ENCODE measurements around the gene DOCK3.

DOCK3 gene

DNA sequence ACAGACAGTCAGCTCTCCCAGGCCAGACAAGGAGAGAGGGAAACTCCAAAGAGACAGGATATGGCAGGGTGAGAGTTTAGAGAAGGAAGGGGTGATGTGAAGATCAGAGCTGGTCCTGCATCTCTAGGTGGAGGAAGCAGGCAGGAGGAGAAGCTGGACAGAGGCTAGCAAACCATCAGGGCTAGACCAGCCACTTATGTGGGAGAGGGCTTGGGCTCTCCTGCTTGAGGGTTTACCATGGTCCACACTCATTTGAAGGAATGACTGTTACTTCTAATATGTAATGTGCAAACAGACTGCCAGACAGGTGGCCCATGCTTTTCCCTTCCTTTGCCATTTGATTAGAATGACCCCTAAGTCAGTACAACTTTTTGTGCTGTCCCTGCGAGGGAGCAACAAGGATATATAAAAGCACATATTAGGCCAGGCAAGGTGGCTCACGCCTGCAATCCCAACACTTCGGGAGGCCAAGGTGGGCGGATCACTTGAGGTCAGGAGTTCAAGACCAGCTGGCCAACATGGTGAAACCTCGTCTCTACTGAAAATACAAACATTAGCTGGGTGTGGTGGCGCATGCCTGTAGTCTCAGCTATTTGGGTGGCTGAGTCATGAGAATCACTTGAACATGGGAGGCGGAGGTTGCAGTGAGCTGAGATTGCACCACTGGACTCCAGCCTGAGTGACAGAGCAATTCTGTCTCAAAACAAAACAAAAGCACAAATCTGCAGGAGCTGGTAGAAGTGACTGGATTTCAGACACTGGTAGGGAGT lies 669.4 kb downstream of the DOCK3 start:
- no peak for DNase-seq
- H3K27me3 ChIP-seq (replicated peaks; ENCODE audit: insufficient read depth, low read length) = no peaks in the 10 kb centered on the region
- H3K79me2 ChIP-seq (ENCODE audit: low read length) = no peaks in the 10 kb centered on the region
- TF ChIP-seq, protein P1, sequence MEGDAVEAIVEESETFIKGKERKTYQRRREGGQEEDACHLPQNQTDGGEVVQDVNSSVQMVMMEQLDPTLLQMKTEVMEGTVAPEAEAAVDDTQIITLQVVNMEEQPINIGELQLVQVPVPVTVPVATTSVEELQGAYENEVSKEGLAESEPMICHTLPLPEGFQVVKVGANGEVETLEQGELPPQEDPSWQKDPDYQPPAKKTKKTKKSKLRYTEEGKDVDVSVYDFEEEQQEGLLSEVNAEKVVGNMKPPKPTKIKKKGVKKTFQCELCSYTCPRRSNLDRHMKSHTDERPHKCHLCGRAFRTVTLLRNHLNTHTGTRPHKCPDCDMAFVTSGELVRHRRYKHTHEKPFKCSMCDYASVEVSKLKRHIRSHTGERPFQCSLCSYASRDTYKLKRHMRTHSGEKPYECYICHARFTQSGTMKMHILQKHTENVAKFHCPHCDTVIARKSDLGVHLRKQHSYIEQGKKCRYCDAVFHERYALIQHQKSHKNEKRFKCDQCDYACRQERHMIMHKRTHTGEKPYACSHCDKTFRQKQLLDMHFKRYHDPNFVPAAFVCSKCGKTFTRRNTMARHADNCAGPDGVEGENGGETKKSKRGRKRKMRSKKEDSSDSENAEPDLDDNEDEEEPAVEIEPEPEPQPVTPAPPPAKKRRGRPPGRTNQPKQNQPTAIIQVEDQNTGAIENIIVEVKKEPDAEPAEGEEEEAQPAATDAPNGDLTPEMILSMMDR (IDR thresholded peaks at IDR 0.05; ENCODE audit: low read length) = no peak
- TF ChIP-seq EZH2phosphoT487 (IDR thresholded peaks at IDR 0.05; ENCODE audit: low read length) = no peak
- TF ChIP-seq EZH2 (optimal IDR thresholded peaks at IDR 0.05; ENCODE audit: low read depth, low read length) = no peak
- no peak overlapping the region for H2AFZ ChIP-seq (ENCODE audit: low read length)
- no peaks in the 10 kb centered on the region for H3K4me1 ChIP-seq (ENCODE audit: low read length)
- H3K9ac ChIP-seq (ENCODE audit: low read length) = no peak overlapping the region
- H3F3A ChIP-seq (ENCODE audit: insufficient read depth, low read length) = no peaks in the 10 kb centered on the region
- no peak overlapping the region for H3K4me2 ChIP-seq (ENCODE audit: low read depth, low read length)
- no peak overlapping the region for H3K4me3 ChIP-seq (ENCODE audit: low read length)
- H3K36me3 ChIP-seq (replicated peaks; ENCODE audit: insufficient read depth, low read length) = no peaks in the 10 kb centered on the region
- H3K27ac ChIP-seq (ENCODE audit: low read length) = no peak overlapping the region
- H4K20me1 ChIP-seq (ENCODE audit: insufficient read depth, low read length) = no peaks in the 10 kb centered on the region
- no peaks in the 10 kb centered on the region for H3K9me3 ChIP-seq (replicated peaks; ENCODE audit: insufficient read depth, low read length)
- H3K9me2 ChIP-seq (replicated peaks; ENCODE audit: insufficient read depth, low read length) = no peaks in the 10 kb centered on the region

DNA sequence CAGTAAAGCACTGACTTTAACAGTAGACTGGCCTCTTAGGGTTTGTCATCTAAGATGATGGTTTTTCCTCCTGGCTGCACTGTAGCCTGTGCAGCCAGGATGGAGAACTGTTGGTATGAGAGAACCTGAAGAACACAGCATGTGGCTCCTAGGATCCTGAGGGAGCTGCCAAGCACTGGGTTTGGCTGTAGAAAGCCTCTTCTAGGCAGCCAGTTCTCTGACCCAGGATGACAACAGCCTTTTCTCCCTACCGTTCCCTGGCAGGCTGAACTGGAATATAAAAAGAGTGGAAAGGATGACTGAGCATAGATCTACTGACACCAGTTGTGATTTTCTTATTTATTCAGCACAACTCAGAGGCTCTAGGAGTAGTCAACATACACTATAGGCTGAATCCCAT lies 676.0 kb downstream of the DOCK3 start:
- Histone ChIP-seq H3K4me1 (ENCODE audit: low read length) (no peaks in the 10 kb centered on the region), H4K20me1 (ENCODE audit: insufficient read depth, low read length) (no peaks in the 10 kb centered on the region), H3K27ac (ENCODE audit: low read length) (no peak overlapping the region), H3F3A (ENCODE audit: insufficient read depth, low read length) (no peaks in the 10 kb centered on the region), H3K36me3 (replicated peaks; ENCODE audit: insufficient read depth, low read length) (no peaks in the 10 kb centered on the region), H3K9ac (ENCODE audit: low read length) (no peak overlapping the region), H3K27me3 (replicated peaks; ENCODE audit: insufficient read depth, low read length) (no peaks in the 10 kb centered on the region), H3K9me3 (replicated peaks; ENCODE audit: insufficient read depth, low read length) (no peaks in the 10 kb centered on the region), H2AFZ (ENCODE audit: low read length) (no peak overlapping the region), H3K79me2 (ENCODE audit: low read length) (no peaks in the 10 kb centered on the region), H3K9me2 (replicated peaks; ENCODE audit: insufficient read depth, low read length) (no peaks in the 10 kb centered on the region), H3K4me3 (ENCODE audit: low read length) (no peak overlapping the region), H3K4me2 (ENCODE audit: low read depth, low read length) (no peak overlapping the region)
- TF ChIP-seq EZH2phosphoT487 (IDR thresholded peaks at IDR 0.05; ENCODE audit: low read length) = no peak
- TF ChIP-seq EZH2 (optimal IDR thresholded peaks at IDR 0.05; ENCODE audit: low read depth, low read length) = no peak
- TF ChIP-seq, protein P1 (IDR thresholded peaks at IDR 0.05; ENCODE audit: low read length) = no peak
- no peak for DNase-seq

DNA sequence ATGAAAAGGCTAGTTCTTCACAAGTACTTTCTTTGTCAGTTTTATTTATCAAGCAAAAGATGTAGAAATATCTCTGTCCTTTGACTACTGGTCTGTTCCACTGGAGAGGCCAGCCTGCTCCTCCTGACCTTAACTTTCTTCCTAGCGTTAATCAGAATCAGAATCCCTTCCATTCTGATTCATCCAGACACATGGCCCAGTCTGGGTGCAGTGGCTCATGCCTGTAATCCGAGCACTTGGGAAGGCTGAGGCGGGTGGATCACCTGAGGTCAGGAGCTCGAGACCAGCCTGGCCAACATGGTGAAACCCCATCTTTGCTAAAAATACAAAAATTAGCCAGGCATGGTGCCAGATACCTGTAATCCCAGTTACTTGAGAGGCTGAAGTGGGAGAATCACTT lies 678.4 kb downstream of the DOCK3 start:
- Histone ChIP-seq H3F3A (ENCODE audit: insufficient read depth, low read length) (no peaks in the 10 kb centered on the region), H2AFZ (ENCODE audit: low read length) (no peak overlapping the region), H3K4me1 (ENCODE audit: low read length) (no peaks in the 10 kb centered on the region), H3K36me3 (replicated peaks; ENCODE audit: insufficient read depth, low read length) (no peaks in the 10 kb centered on the region), H3K79me2 (ENCODE audit: low read length) (no peaks in the 10 kb centered on the region), H3K4me2 (ENCODE audit: low read depth, low read length) (no peak overlapping the region), H3K9me3 (replicated peaks; ENCODE audit: insufficient read depth, low read length) (no peaks in the 10 kb centered on the region), H3K4me3 (ENCODE audit: low read length) (no peak overlapping the region), H3K9ac (ENCODE audit: low read length) (no peak overlapping the region), H3K27ac (ENCODE audit: low read length) (no peak overlapping the region), H3K27me3 (replicated peaks; ENCODE audit: insufficient read depth, low read length) (no peaks in the 10 kb centered on the region), H4K20me1 (ENCODE audit: insufficient read depth, low read length) (no peaks in the 10 kb centered on the region), H3K9me2 (replicated peaks; ENCODE audit: insufficient read depth, low read length) (no peaks in the 10 kb centered on the region)
- no peak for TF ChIP-seq EZH2 (optimal IDR thresholded peaks at IDR 0.05; ENCODE audit: low read depth, low read length)
- TF ChIP-seq, protein P1 (IDR thresholded peaks at IDR 0.05; ENCODE audit: low read length) = no peak
- no peak for TF ChIP-seq EZH2phosphoT487 (IDR thresholded peaks at IDR 0.05; ENCODE audit: low read length)
- DNase-seq = no peak
